Stomach (tissue), 4 donors: Measurements from ENCODE around the gene ATP12A.

Source experiments
- EP300 ChIP-seq: sonication (generic); formaldehyde crosslinking; IDR thresholded peaks from one replicate; pipeline ENCODE4 v1.6.1; 2017; ENCODE audit warnings: antibody characterized with exemption
- TF ChIP-seq, protein P1 (sequence below), 7 experiments: fragments of 450-650 bp in 4 of 7; fragments of 200-600 bp in 3 of 7; sonication (generic) in 3 of 7; IDR thresholded peaks; one replicate each; pipeline ENCODE4 v1.5.1; 2016 to 2019; ENCODE audit warnings: antibody characterized with exemption in 7 of 7, control low read depth in 2 of 7, mild to moderate bottlenecking in 1 of 7

DNA sequence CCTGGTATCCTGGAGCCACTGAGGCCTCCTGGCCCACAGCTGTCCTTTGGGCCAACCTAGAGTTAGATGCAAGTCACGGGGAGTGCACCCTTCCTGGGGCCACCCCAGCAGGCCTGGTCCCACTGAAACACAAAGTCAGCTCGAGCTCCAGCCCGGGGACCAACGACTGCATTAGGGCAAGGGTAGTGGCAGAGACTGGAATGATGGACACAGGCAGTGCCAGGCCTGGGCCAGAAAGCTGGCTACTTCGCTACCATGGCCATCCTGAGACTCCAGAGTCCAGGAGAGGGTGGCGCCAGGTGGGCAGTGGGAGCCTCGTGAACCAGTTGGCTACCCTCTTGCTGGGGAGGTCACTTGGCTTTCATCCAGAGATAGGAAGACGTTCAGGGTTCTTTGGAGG is 61.6 kb downstream of the ATP12A start:
- TF ChIP-seq, protein P1, sequence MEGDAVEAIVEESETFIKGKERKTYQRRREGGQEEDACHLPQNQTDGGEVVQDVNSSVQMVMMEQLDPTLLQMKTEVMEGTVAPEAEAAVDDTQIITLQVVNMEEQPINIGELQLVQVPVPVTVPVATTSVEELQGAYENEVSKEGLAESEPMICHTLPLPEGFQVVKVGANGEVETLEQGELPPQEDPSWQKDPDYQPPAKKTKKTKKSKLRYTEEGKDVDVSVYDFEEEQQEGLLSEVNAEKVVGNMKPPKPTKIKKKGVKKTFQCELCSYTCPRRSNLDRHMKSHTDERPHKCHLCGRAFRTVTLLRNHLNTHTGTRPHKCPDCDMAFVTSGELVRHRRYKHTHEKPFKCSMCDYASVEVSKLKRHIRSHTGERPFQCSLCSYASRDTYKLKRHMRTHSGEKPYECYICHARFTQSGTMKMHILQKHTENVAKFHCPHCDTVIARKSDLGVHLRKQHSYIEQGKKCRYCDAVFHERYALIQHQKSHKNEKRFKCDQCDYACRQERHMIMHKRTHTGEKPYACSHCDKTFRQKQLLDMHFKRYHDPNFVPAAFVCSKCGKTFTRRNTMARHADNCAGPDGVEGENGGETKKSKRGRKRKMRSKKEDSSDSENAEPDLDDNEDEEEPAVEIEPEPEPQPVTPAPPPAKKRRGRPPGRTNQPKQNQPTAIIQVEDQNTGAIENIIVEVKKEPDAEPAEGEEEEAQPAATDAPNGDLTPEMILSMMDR (IDR thresholded peaks at IDR 0.05): no peak
- TF ChIP-seq EP300: no peak
